Measurements from ENCODE around the gene KCTD4. TPM values are rescaled to one million over a fixed set of nuclear protein-coding genes. Genes with fewer than 3 reads are reported as not detected.
A peak's percentile ranks its signal among the peaks of the same experiment; 100 is the strongest.

KCTD4 gene
- total and polyA plus RNA-seq, 2 experiments from 2014 or later: 0.21 to 0.23 TPM

DNA sequence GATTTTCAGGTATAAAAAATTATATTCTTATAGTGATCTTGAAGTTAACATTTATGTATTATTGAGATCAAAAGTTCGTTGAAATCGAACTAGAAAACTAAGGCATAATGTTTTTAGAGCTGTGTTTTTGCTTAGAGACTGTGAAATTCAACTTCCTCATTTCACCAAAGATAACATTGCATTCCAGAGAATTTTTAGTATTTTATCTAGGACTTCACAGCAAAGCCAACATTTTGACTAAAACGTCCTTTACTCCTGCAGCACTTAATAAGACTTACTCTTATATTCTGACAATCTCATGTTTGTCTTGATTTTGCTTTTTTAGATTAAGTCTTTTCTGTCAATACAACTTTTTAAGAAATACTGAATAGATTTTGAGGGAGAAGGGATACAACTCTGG is 4.7 kb downstream of the KCTD4 start:
- H3K4me3 ChIP-seq: no peak overlapping the region
- WGBS (ENCODE audit: low lambda C conversion rate, missing lambda C conversion rate): 71% methylated on average over 3 of the region's 3 CpGs
- H3K79me2 ChIP-seq: no peaks in the 10 kb centered on the region
- peaks cover 7% of the 10 kb centered on the region for H3K4me1 ChIP-seq (ENCODE audit: insufficient read depth)
- peak overlapping the region; percentile 0 for H3K4me2 ChIP-seq
- no peak for DNase-seq (ENCODE audit: low spot score)
- no peaks in the 10 kb centered on the region for H4K20me1 ChIP-seq (ENCODE audit: insufficient read depth, poor library complexity, severe bottlenecking)
- no peaks in the 10 kb centered on the region for H3K27me3 ChIP-seq
- H2AFZ ChIP-seq: no peak overlapping the region
- no peaks in the 10 kb centered on the region for H3K9me2 ChIP-seq (replicated peaks; ENCODE audit: insufficient read depth)
- H3K9me3 ChIP-seq (ENCODE audit: low read depth): no peaks in the 10 kb centered on the region
- no peak overlapping the region for H3K27ac ChIP-seq
- TF ChIP-seq EZH2phosphoT487 (IDR thresholded peaks at IDR 0.05; ENCODE audit: low read depth, severe bottlenecking, unreplicated experiment): no peak
- TF ChIP-seq EZH2 (IDR thresholded peaks at IDR 0.05; ENCODE audit: borderline replicate concordance): no peak
- TF ChIP-seq, protein P1, sequence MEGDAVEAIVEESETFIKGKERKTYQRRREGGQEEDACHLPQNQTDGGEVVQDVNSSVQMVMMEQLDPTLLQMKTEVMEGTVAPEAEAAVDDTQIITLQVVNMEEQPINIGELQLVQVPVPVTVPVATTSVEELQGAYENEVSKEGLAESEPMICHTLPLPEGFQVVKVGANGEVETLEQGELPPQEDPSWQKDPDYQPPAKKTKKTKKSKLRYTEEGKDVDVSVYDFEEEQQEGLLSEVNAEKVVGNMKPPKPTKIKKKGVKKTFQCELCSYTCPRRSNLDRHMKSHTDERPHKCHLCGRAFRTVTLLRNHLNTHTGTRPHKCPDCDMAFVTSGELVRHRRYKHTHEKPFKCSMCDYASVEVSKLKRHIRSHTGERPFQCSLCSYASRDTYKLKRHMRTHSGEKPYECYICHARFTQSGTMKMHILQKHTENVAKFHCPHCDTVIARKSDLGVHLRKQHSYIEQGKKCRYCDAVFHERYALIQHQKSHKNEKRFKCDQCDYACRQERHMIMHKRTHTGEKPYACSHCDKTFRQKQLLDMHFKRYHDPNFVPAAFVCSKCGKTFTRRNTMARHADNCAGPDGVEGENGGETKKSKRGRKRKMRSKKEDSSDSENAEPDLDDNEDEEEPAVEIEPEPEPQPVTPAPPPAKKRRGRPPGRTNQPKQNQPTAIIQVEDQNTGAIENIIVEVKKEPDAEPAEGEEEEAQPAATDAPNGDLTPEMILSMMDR (IDR thresholded peaks at IDR 0.05; ENCODE audit: poor library complexity): no peak
- no peaks in the 10 kb centered on the region for H3K36me3 ChIP-seq (replicated peaks; ENCODE audit: insufficient read depth, low read depth)

DNA sequence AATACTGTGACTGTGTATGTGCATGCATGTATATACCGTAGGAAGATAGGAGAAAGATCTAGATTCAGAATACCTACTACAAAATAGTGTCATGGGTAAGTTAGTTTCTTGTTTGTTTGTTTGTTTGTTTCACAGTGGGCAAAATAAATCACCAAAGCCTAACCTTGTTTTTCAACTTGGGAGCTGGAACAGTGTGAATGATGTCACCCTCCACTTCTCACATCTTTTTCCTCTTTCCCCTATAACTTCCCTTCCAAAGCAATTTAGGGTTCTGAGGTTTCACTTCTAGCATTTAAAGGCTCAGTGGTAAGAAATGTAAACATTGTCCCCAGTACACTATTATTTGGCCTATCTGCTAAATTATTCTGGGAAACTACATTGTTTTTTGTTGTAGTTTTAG is 5.4 kb downstream of the KCTD4 start:
- TF ChIP-seq EZH2 (IDR thresholded peaks at IDR 0.05; ENCODE audit: borderline replicate concordance) (no peak), EZH2phosphoT487 (IDR thresholded peaks at IDR 0.05; ENCODE audit: low read depth, severe bottlenecking, unreplicated experiment) (no peak)
- TF ChIP-seq, protein P1 (IDR thresholded peaks at IDR 0.05; ENCODE audit: poor library complexity): no peak

DNA sequence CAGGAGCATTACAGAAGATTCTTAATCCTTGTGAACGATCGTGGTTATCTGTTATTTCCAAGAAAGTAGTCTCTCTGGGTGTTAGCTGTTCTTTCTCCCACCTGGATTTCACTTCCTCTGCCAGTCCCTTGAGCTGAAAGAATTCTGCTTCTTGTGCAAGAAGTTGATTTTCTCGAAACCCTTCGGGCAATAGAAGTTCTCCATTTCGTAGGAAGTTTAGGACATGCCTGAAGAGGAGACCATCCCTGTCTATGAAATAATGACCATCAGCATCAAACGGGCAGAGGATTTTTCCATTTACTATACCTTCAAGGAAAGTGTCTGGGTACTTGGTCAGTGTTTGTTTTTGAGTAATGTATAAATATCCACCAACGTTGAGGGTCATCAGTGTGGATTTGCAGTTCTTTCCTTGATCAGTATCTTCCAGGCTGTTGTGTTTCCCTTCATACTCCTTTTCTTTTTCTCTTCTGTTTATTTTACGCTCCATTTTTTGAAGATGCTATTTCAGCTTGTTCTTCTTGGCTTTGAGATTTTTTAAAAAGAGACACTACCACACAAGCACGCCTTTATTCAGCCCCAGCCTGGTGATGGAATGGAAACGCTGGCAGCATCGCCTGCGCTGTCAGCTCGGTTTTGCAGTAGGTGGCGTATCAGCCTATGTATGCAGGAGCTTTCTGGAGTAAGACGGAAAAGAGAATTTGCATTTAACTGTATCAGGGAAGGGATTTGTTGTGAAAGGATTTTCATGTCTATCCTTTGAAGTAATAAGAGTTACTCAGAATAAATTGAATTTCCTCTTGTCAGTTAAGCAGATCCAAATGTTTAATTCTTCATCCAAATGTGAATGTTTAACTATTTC is 6.5 kb downstream of the KCTD4 start:
- H3K4me2 ChIP-seq: no peak overlapping the region
- H3K27me3 ChIP-seq: no peaks in the 10 kb centered on the region
- no peak overlapping the region for H3K27ac ChIP-seq
- H2AFZ ChIP-seq: no peak overlapping the region
- DNase-seq (ENCODE audit: low spot score): peak; percentile 35
- 79% methylated on average over 15 of the region's 15 CpGs for WGBS (ENCODE audit: low lambda C conversion rate, missing lambda C conversion rate)
- no peaks in the 10 kb centered on the region for H3K36me3 ChIP-seq (replicated peaks; ENCODE audit: insufficient read depth, low read depth)
- TF ChIP-seq, protein P1 (IDR thresholded peaks at IDR 0.05; ENCODE audit: poor library complexity): peak; percentile 47
- TF ChIP-seq EZH2 (IDR thresholded peaks at IDR 0.05; ENCODE audit: borderline replicate concordance): no peak
- no peaks in the 10 kb centered on the region for H3K9me2 ChIP-seq (replicated peaks; ENCODE audit: insufficient read depth)
- H4K20me1 ChIP-seq (ENCODE audit: insufficient read depth, poor library complexity, severe bottlenecking): no peaks in the 10 kb centered on the region
- H3K4me1 ChIP-seq (ENCODE audit: insufficient read depth): peaks cover 7% of the 10 kb centered on the region
- H3K9me3 ChIP-seq (ENCODE audit: low read depth): no peaks in the 10 kb centered on the region
- H3K79me2 ChIP-seq: no peaks in the 10 kb centered on the region
- no peak overlapping the region for H3K4me3 ChIP-seq

More for the DNA sequence above, 5.4 kb downstream of the KCTD4 start:
- 97% methylated on average over 1 of the region's 1 CpG for WGBS (ENCODE audit: low lambda C conversion rate, missing lambda C conversion rate)
- no peaks in the 10 kb centered on the region for H3K36me3 ChIP-seq (replicated peaks; ENCODE audit: insufficient read depth, low read depth)
- H3K9me2 ChIP-seq (replicated peaks; ENCODE audit: insufficient read depth): no peaks in the 10 kb centered on the region
- H3K4me2 ChIP-seq: no peak overlapping the region
- no peak overlapping the region for H3K27ac ChIP-seq
- no peaks in the 10 kb centered on the region for H3K9me3 ChIP-seq (ENCODE audit: low read depth)
- H4K20me1 ChIP-seq (ENCODE audit: insufficient read depth, poor library complexity, severe bottlenecking): no peaks in the 10 kb centered on the region
- no peak for DNase-seq (ENCODE audit: low spot score)
- H2AFZ ChIP-seq: no peak overlapping the region
- no peak overlapping the region for H3K4me3 ChIP-seq
- H3K4me1 ChIP-seq (ENCODE audit: insufficient read depth): peaks cover 7% of the 10 kb centered on the region
- H3K79me2 ChIP-seq: no peaks in the 10 kb centered on the region
- H3K27me3 ChIP-seq: no peaks in the 10 kb centered on the region

Measured in hepatocyte (in vitro differentiated cells).